Measurements from ENCODE around the gene HRG.
"Not testable (repeated sequence)": the region's sequence is repeated elsewhere in the genome, so short reads cannot be mapped to it uniquely, and the experiment has no call there.

The HRG gene

GRCh38 chr3:186682812-186683211, 17.0 kb downstream of the HRG start:
- DNase-seq (ENCODE audit: low spot score): no peak

- DNase-seq (ENCODE audit: low spot score): no peak
These were observed 18.2 kb downstream of the HRG start for GRCh38 chr3:186683979-186684378.

DNA sequence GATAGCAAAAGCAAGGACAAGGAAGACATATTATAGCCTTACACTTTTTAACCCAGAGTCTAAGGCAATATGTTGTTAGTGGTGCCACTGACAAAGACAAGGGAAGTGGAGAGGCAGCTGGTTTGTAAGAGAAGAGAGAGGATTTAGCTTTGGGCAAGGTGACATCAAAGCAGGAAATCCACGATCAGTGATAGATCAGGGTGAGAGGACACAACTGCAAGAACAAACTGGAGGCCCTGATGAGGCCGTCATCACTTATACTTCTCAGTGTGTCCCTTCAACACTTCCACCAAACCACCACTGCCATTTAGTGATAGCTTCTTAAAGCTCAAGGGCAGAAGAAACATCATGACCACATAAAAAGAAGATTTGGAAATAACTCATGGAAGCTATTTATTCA, 20.7 kb downstream of the HRG start:
- DNase-seq (ENCODE audit: low spot score): not testable (repeated sequence)

DNA sequence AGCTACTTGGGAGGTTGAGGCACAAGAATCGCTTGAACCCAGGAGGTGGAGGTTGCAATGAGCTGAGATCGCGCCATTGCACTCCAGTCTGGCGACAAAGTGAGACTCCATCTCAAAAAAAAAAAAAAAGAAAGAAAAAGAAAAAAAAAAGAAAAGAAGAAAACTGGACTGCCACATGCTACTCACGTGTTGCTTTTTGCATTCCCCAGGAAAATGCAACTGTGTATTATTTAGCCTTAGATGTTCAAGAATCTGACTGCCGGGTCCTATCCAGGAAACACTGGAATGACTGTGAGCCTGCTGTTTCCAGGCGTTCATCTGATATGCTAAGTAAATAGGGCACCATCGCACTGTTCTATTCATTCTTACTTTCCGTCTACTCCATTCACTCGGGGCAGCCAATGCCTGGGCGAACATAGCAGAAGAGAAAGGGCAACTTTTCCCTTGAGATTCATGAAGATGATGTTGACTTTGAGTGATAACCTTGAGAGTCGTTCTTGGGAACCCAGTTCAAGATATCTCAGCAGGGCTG, 21.4 kb downstream of the HRG start:
- DNase-seq (ENCODE audit: low spot score): no peak

DNA sequence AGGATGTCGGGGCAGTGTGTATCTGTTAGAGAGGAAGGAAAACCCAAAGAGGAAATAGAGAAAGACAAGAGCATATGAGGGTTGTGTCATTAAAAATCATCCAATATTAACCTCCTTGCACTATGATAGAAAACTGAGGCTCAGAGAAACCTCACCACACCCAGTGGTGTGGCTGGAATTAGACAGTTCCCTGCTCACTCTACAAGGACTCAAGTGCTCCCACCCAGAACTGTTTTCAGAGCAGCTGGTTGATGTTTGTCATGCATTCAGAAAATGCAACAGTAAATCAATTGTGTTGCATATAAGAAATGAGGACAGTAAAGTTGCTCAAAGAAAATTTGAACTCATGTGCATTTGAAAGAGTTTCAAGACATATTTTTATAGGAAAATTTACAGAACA, 24.5 kb downstream of the HRG start:
- not testable (repeated sequence) for DNase-seq (ENCODE audit: low spot score)

- DNase-seq (ENCODE audit: low spot score): no peak
These were observed 25.9 kb downstream of the HRG start for GRCh38 chr3:186691676-186692075.

DNA sequence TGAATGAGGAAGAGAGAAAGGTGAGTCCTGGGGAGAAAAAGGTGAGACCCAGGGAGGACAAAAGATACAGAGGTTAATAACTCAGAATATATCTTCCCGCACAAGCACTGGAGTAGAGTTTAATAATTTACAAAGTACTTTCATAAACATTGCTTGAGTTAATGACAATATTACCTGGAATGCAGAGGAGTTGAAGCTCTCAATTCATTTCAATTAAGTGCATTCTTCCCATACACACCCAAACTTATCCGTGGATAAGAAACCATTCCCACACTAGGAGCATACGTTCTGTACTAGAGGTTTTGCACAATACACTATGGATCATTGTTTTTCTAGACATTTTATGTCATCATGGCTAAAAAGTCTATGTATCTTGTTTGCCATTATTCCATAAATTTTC, 28.0 kb downstream of the HRG start:
- DNase-seq (ENCODE audit: low spot score): no peak

- DNase-seq (ENCODE audit: low spot score): no peak
These were observed 28.6 kb downstream of the HRG start for GRCh38 chr3:186694288-186695032.

GRCh38 chr3:186696522-186696921, 30.7 kb downstream of the HRG start:
- DNase-seq (ENCODE audit: low spot score): no peak

- DNase-seq (ENCODE audit: low spot score): no peak
These were observed 31.7 kb downstream of the HRG start for GRCh38 chr3:186697510-186697909.

DNA sequence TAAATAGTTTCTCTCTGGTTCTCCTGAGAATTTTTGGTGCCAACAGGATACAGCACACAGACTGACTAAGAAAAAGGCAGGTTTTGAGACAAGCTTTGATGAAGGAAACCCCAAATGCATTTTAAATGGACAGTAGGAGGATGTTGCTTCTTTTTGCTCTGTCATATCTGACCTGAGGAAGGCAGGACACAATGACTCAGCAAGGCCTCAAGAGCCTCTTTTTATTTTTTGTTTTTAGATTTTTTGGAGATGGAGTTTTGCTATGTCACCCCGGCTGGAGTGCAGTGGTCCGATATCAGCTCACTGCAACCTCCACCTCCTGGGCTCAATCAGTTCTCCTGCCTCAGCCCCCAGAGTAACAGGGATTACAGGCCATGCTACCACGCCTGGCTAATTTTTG, 34.5 kb downstream of the HRG start:
- no peak for DNase-seq (ENCODE audit: low spot score)

DNA sequence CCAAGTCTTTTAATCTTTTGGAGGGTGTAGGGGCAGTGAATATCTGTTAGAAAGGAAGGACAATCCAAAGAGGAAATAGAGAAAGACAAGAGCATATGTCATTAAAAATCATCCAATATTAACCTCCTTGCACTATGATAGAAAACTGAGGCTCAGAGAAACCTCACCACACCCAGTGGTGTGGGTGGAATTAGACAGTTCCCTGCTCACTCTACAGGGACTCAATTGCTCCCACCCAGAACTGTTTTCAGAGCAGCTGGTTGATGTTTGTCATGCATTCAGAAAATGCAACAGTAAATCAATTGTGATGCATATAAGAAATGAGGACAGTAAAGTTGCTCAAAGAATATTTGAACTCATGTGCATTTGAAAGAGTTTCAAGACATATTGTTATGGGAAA, 36.6 kb downstream of the HRG start:
- DNase-seq (ENCODE audit: low spot score): not testable (repeated sequence)

DNA sequence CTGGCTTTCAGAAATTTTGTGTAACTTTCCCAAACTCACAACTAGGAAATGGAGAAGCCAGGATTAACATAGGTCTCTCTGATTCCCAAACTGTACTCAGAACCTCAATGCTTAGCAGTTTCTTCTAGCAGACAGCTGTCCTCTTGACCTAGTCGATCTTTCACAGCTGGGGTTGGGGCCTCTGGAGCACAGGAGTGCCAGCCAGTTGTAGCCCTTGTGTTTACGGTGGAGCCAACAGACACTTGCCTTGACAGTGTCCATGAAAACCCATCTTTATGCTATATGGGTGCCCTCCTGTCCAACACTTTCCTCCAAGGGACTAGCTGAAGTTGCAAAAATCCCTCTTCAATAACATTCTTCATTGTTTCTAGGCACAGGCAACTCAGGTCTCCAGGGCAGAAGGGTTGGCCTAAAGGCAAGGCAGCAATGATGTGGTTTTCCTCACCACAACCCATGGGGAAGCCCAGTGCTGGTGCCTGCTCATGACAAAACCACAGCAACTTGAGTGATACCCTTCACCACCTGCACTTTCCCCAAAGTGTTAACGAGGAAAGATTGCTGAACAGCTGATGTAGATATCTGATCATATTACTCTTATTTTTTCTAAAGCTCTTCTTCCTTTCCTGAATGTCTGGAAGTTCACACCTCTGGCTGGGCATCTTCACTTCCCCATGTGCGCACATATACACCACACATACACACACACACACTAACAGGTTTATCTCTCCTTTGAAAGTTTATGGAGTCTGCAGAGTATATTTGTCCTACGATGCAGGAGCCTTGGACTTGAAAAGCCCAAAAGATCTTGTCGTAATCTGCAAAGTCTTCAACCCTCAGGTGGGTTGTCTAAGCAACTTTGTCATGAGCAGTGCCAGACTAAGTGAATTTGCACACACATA, 40.3 kb downstream of the HRG start:
- no peak for DNase-seq (ENCODE audit: low spot score)

- no peak for DNase-seq (ENCODE audit: low spot score)
These were observed 43.3 kb downstream of the HRG start for GRCh38 chr3:186708983-186709679.

DNA sequence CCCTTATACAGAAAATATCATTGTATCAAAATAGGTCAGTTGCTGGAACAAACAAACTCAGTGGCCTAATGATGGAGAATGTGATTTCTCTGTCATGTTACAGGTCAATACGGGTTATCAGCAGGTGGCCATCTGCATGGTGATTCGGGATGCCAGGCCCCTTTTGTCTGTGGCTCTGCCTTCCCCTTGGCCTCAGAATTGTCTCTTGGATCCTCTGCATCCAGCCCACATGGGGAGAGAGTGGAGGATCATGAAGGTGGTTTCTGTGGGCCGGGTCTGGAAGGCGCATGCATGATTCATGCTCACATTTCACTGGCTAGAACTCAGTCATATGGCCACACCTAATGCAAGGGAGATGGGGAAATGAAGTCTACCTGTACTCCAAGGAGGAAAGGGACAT, 44.9 kb downstream of the HRG start:
- not testable (repeated sequence) for DNase-seq (ENCODE audit: low spot score)

GRCh38 chr3:186713499-186713898, 47.7 kb downstream of the HRG start:
- DNase-seq (ENCODE audit: low spot score): no peak

DNA sequence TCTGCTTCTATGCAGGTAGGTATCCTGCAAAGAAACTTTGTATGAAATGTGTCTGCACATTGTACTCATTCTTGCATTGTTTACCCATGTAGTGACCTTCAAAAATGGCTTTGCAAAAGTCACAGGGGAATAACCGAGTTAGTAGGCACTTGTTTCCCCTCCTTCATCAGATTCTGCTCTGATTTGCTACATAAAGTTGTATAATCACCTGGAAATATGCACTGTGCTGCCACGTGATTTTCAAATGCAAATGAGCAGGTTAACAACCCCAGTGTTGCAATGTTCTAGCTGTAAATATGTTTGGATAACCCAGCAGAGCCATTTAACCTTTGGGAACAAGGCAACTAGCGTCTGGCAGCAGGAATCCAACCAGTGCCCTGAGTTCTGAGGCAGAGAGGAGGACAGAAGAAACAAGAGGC, 51.2 kb downstream of the HRG start, which contains the start of gene KNG1:
Gene KNG1 (plus strand): TSS at position 321 of the 419 bp plus-strand sequence. CDS start 184 bp downstream, outside the sequence.
- no peak for DNase-seq (ENCODE audit: low spot score)

GRCh38 chr3:186719945-186720739, 54.3 kb downstream of the HRG start:
- DNase-seq (ENCODE audit: low spot score): no peak

- peak; percentile 50 for DNase-seq (ENCODE audit: low spot score)
These were observed 56.6 kb downstream of the HRG start for GRCh38 chr3:186722457-186722856.

DNA sequence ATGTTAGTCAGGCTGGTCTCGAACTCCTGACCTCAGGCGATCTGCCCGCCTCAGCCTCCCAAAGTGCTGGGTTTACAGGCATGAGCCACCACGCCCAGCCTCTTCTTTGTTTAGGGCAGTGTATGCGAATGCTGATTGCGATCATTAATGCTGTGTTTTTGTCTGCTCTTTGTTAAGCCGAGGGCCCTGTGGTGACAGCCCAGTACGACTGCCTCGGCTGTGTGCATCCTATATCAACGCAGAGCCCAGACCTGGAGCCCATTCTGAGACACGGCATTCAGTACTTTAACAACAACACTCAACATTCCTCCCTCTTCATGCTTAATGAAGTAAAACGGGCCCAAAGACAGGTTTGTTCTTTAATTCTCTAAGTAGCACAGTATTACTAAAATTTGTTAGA, 59.1 kb downstream of the HRG start:
- DNase-seq (ENCODE audit: low spot score): no peak

Measured in SW480 (cell line).